Activated T-cell treated with anti-CD3 and anti-CD28 coated beads, Interleukin-2, amount 50 U/mL, for 48 hours (primary cell): ENCODE results near the gene FHIT.

ENCODE experiments used
- DNase-seq, 2 experiments: peaks; one replicate each; pipeline ENCODE4 v3.0.0-alpha.2; 2020

Gene FHIT

GRCh38 chr3:61162965-61163364 is 88.3 kb downstream of the FHIT start:
- no peak for DNase-seq

GRCh38 chr3:61158667-61159066 is 92.6 kb downstream of the FHIT start:
- no peak for DNase-seq

- DNase-seq: no peak
These were observed 93.0 kb downstream of the FHIT start for GRCh38 chr3:61158216-61158615.

- no peak for DNase-seq
These were observed 93.8 kb downstream of the FHIT start for GRCh38 chr3:61157414-61157813.

- DNase-seq: no peak
These were observed 95.5 kb downstream of the FHIT start for GRCh38 chr3:61155701-61156292.

GRCh38 chr3:61154457-61155198 is 96.6 kb downstream of the FHIT start:
- DNase-seq: no peak

- DNase-seq: no peak
These were observed 99.2 kb downstream of the FHIT start for GRCh38 chr3:61152071-61152470.

GRCh38 chr3:61149236-61149635 is 102.0 kb downstream of the FHIT start:
- no peak for DNase-seq

- no peak for DNase-seq
These were observed 105.0 kb downstream of the FHIT start for GRCh38 chr3:61146010-61146890.

GRCh38 chr3:61141697-61142096 is 109.6 kb downstream of the FHIT start:
- DNase-seq: no peak

GRCh38 chr3:61141227-61141626 is 110.0 kb downstream of the FHIT start:
- DNase-seq: no peak

- no peak for DNase-seq
These were observed 111.6 kb downstream of the FHIT start for GRCh38 chr3:61139686-61140085.

- DNase-seq: no peak
These were observed 112.9 kb downstream of the FHIT start for GRCh38 chr3:61138401-61138800.

- no peak for DNase-seq
These were observed 115.1 kb downstream of the FHIT start for GRCh38 chr3:61136191-61136590.

- no peak for DNase-seq
These were observed 116.7 kb downstream of the FHIT start for GRCh38 chr3:61134532-61134931.

GRCh38 chr3:61132062-61132461 is 119.2 kb downstream of the FHIT start:
- no peak for DNase-seq

- no peak for DNase-seq
These were observed 132.4 kb downstream of the FHIT start for GRCh38 chr3:61118830-61119229.

GRCh38 chr3:61117045-61117898 is 134.0 kb downstream of the FHIT start:
- no peak for DNase-seq

- DNase-seq: no peak
These were observed 136.8 kb downstream of the FHIT start for GRCh38 chr3:61114316-61114953.

GRCh38 chr3:61111825-61112224 is 139.4 kb downstream of the FHIT start:
- peak in 1 of 2 experiments; percentile 14 for DNase-seq

- no peak for DNase-seq
These were observed 140.7 kb downstream of the FHIT start for GRCh38 chr3:61110576-61110975.
